Spleen (tissue), 7 donors: ENCODE data around the gene PTK6.

Experiments
- CTCF ChIP-seq, 11 experiments: fragments of 200-600 bp in 7 of 11; fragments of 450-650 bp in 4 of 11; sonication (generic) in 4 of 11; IDR thresholded peaks in 8 of 11; conservative IDR thresholded peaks in 3 of 11; 1 replicate in 7 of 11; 2 replicates in 4 of 11; pipeline versions ENCODE4 v1.4.0 to v1.8.0; 2016 to 2021; ENCODE audit warnings: antibody characterized with exemption in 11 of 11, inconsistent platforms in 4 of 11, mild to moderate bottlenecking in 1 of 11
- POLR2A ChIP-seq, 3 donors: fragments of 450-650 bp; IDR thresholded peaks; one replicate each; pipeline ENCODE4 v1.5.1; 2017; ENCODE audit warnings: antibody characterized with exemption in 3 of 3, mild to moderate bottlenecking in 1 of 3
- POLR2AphosphoS5 ChIP-seq, 3 donors: sonication (generic); formaldehyde crosslinking; IDR thresholded peaks; one replicate each; pipeline ENCODE4 v1.5.1; 2017; ENCODE audit warnings: antibody characterized with exemption in 3 of 3
- donor health status: DM: no; HTN: no; CAD: no; lungs with moderate emphysema.
- donor health status: DM: no; HTN: no; CAD: no.
- donor health status: DM: no; HTN: no; CAD: no.

DNA sequence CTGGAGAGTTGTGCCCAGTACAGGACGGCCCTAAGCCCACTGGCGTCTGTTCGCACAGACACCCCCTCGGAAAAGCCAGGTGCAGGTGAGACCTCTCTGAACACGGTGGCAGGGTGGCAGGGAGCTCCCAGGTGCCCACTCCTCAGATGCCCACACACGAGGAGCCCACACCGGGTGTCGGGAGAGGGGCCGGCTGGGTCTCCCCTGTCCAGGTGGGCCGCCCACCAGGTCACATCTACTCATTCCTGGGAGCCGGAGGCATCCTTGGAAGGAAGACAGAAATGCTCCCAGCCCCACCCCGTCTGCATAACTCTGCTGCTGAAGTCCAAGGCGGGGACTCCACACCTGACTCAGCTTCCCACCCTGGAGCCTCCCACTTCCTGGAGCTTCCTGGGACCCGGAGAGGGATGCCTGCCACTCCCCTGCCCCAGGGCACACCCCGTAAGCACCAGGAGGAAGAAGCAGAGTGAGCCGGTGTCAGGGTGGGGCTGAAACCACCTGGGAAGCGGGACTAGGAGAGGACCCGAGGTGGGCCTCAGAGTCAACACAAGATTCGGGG lies 7.9 kb upstream of the PTK6 start:
- TF ChIP-seq POLR2AphosphoS5 (IDR thresholded peaks at IDR 0.05): no peak
- no peak for TF ChIP-seq CTCF (IDR thresholded peaks at IDR 0.05 in 8 of 11, conservative IDR thresholded peaks at IDR 0.05 in 3 of 11)
- TF ChIP-seq POLR2A (IDR thresholded peaks at IDR 0.05): no peak
